Endothelial cell of umbilical vein (primary cell): Measurements from ENCODE around the gene RPUSD4. TPM values are rescaled to one million over a fixed set of nuclear protein-coding genes. Genes with fewer than 3 reads are reported as not detected.

ENCODE experiments used
- BruUV-seq: library from RNA; stranded (reverse); fragments of 400-500 nt; replicated peaks from 2 replicates; lab custom pipeline; 2021; lab: Mats Ljungman, UMichigan
- CTCF ChIA-PET: fragments of 300-600, 350-600 bp; sonication (Branson Sonifier 250); formaldehyde crosslinking; loops from one replicate; lab custom pipeline; 2021; ENCODE audit warnings: antibody characterized with exemption, inconsistent platforms; lab: Charles Lee
- POLR2A ChIA-PET: fragments of 300-600, 350-600 bp; sonication (Branson Sonifier 250); formaldehyde crosslinking; loops from one replicate; lab custom pipeline; 2021; ENCODE audit warnings: antibody characterized with exemption, inconsistent platforms; lab: Charles Lee
- DNase-seq: peaks from one replicate; pipeline ENCODE4 v3.0.0-alpha.2; 2011; ENCODE audit warnings: low read depth, low spot score
- FAIRE-seq: peaks from 2 replicates; lab custom pipeline; 2011; peaks lifted over from hg19 to GRCh38; lab: Jason Lieb, UNC
- H2AFZ ChIP-seq: 2 replicates; pipeline ENCODE4 v1.6.0; 2012; ENCODE audit warnings: low read depth, low read length, control low read depth, inconsistent platforms
- H3K27ac ChIP-seq: 2 replicates; pipeline ENCODE4 v1.5.1; 2011; ENCODE audit warnings: low read depth, mild to moderate bottlenecking, control low read depth, low read length, moderate library complexity; ENCODE audit not compliant: insufficient read depth
- H3K27me3 ChIP-seq, 2 experiments: 2 replicates each; pipeline versions ENCODE4 v1.6.0 to v1.6.1; 2011; ENCODE audit warnings: low read length in 2 of 2, mixed read lengths in 1 of 2; ENCODE audit not compliant: control insufficient read depth in 2 of 2, insufficient read depth in 2 of 2
- H3K36me3 ChIP-seq, 2 experiments: 2 replicates in 1 of 2; 3 replicates in 1 of 2; pipeline ENCODE4 v1.5.1; 2011; ENCODE audit warnings: low read length in 2 of 2, mild to moderate bottlenecking in 1 of 2, moderate library complexity in 1 of 2; ENCODE audit not compliant: control insufficient read depth in 2 of 2, insufficient read depth in 2 of 2; ENCODE audit errors: extremely low read depth in 1 of 2
- H3K4me1 ChIP-seq: 3 replicates; pipeline ENCODE4 v1.5.1; 2011; ENCODE audit warnings: mild to moderate bottlenecking, low read length; ENCODE audit not compliant: control insufficient read depth, insufficient read depth; ENCODE audit errors: extremely low read depth
- H3K4me2 ChIP-seq: 2 replicates; pipeline ENCODE4 v1.6.1; 2011; ENCODE audit warnings: low read length, control low read depth, mixed read lengths; ENCODE audit not compliant: insufficient read depth
- H3K4me3 ChIP-seq, 3 experiments: fragments of 200-600 bp in 1 of 3; sonication (generic), shearing (Covaris generic) in 1 of 3; replicated peaks in 1 of 3; 2 replicates each; pipeline ENCODE4 v1.5.1; 2011 to 2016; ENCODE audit warnings: control low read depth in 3 of 3, low read length in 3 of 3, mild to moderate bottlenecking in 2 of 3, inconsistent platforms in 1 of 3, low read depth in 1 of 3, moderate library complexity in 1 of 3; ENCODE audit not compliant: insufficient read depth in 1 of 3
- H3K79me2 ChIP-seq: 2 replicates; pipeline ENCODE4 v1.6.0; 2012; ENCODE audit warnings: low read length, inconsistent platforms; ENCODE audit not compliant: control insufficient read depth, insufficient read depth
- H3K9ac ChIP-seq: replicated peaks from 2 replicates; pipeline ENCODE3; 2011; ENCODE audit warnings: low read length, control low read depth; ENCODE audit not compliant: insufficient read depth; ENCODE audit errors: extremely low read depth
- H3K9me1 ChIP-seq: replicated peaks from 3 replicates; pipeline ENCODE4 v1.6.0; 2011; ENCODE audit warnings: mild to moderate bottlenecking, low read length; ENCODE audit not compliant: control insufficient read depth, insufficient read depth; ENCODE audit errors: extremely low read depth
- H3K9me3 ChIP-seq: replicated peaks from 2 replicates; pipeline ENCODE4 v1.5.1; 2012; ENCODE audit warnings: low read length, inconsistent platforms; ENCODE audit not compliant: control insufficient read depth, insufficient read depth
- H4K20me1 ChIP-seq: replicated peaks from 2 replicates; pipeline ENCODE3; 2011; ENCODE audit warnings: mild to moderate bottlenecking, low read length; ENCODE audit not compliant: control insufficient read depth, insufficient read depth; ENCODE audit errors: extremely low read depth
- EZH2 ChIP-seq: IDR thresholded peaks from 2 replicates; pipeline ENCODE4 v1.6.1; 2012; ENCODE audit warnings: borderline replicate concordance, low read depth, mild to moderate bottlenecking, moderate library complexity, low read length, inconsistent platforms; ENCODE audit not compliant: severe bottlenecking
- FOS ChIP-seq: IDR thresholded peaks from 2 replicates; pipeline ENCODE4 v1.6.1; 2011; ENCODE audit warnings: mild to moderate bottlenecking, low read length, moderate library complexity, borderline replicate concordance; ENCODE audit not compliant: insufficient read depth
- GATA2 ChIP-seq: IDR thresholded peaks from 2 replicates; pipeline ENCODE4 v1.7.0; 2011; ENCODE audit warnings: low read depth, mild to moderate bottlenecking, moderate library complexity, mixed read lengths, low read length; ENCODE audit not compliant: insufficient read length, insufficient read depth
- JUN ChIP-seq: IDR thresholded peaks from 2 replicates; pipeline ENCODE4 v1.6.1; 2011; ENCODE audit warnings: borderline replicate concordance, low read depth; ENCODE audit not compliant: insufficient read length, insufficient read depth
- MYC ChIP-seq: IDR thresholded peaks from one replicate; pipeline ENCODE4 v1.6.1; 2011; ENCODE audit warnings: mild to moderate bottlenecking, low read depth, low read length
- POLR2A ChIP-seq: IDR thresholded peaks from 2 replicates; pipeline ENCODE4 v1.6.1; 2012; ENCODE audit warnings: low read depth, mild to moderate bottlenecking, control low read depth, low read length
- POLR2AphosphoS5 ChIP-seq: IDR thresholded peaks from 2 replicates; pipeline ENCODE4 v1.6.1; 2012; ENCODE audit warnings: low read depth, mild to moderate bottlenecking, control low read depth, low read length, moderate library complexity; ENCODE audit not compliant: insufficient read depth
- dilution Hi-C: fragments of 300-500 bp; cut with MboI; formaldehyde crosslinking; loops from one replicate; pipeline ENCODE4 v1.15.0; 2019; ENCODE audit warnings: low sequenced_read_pairs; ENCODE audit not compliant: extremely low pct_ligation_motif_present
- intact Hi-C: fragments of 100-400 bp; cut with micrococcal nuclease; formaldehyde crosslinking; loops from one replicate; pipeline ENCODE4 v1.10.0; 2022
- polyA plus RNA-seq, 4 experiments: library from polyadenylated mRNA; depleted of rRNA in 3 of 4; stranded (reverse) in 3 of 4; unstranded in 1 of 4; fragments of >200 nt; gene quantifications; 2 replicates each; pipeline versions ENCODE4 v1.2.1 to v1.2.3, GENCODE V29; 2011 to 2012; ENCODE audit warnings: missing spikeins in 1 of 4
- total RNA-seq: library from RNA; stranded (reverse); gene quantifications from 2 replicates; pipeline ENCODE4 v1.2.3, GENCODE V29; 2021
- TF ChIP-seq, protein P1 (sequence below), 2 donors: IDR thresholded peaks; 1 replicate in 1 of 2; 2 replicates in 1 of 2; pipeline ENCODE4 v1.5.1; 2011; ENCODE audit warnings: low read length in 2 of 2, mild to moderate bottlenecking in 2 of 2, moderate library complexity in 2 of 2, control low read depth in 1 of 2, inconsistent platforms in 1 of 2, low read depth in 1 of 2; ENCODE audit not compliant: insufficient read depth in 1 of 2; ENCODE audit errors: extremely low read depth in 1 of 2
- TF ChIP-seq, protein P2 (sequence below): IDR thresholded peaks from 2 replicates; pipeline ENCODE4 v1.6.1; 2011; ENCODE audit not compliant: insufficient read depth, insufficient read length

RPUSD4 gene
- total and polyA plus RNA-seq, 2 donors (not counting 3 experiments of a cell fraction or from before 2014, with no cell fraction given), result 37.8 to 40.8 TPM

DNA sequence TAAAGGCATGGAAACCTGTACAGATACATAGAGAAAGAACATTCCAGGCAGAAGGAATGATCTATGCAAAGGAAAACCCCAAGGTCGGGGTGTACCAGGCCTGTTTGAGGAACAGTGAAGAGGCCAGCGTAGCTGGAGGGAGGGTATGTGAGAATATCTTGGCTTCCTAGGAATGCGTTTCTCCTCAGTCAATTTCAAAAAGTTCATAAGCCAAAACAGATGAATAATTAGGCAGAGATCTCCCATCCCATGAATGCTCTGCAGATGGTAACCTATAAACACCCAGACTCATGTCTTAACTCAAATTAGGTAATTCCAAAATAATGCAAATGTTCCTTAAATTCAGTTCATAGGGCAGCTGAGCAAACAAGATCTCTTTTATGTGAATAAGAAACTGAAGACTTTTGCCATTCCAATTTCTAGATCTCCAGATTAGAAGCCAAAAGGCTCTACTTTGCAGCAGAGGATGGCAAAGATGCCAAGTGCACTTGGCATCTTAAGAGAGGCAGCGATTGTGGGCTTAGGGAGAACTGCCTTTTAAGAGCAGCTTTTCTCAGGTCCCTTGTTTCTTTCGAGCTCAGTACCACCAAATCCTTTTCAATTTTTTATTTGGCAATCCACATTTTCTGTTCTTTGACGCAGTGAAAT is 13.3 kb upstream of the RPUSD4 start:
- DNase-seq (no peak), FAIRE-seq (no peak)
- ChIA-PET CTCF (interaction anchor here (1.4 kb wide), 1 partner anchor 13 kb away, joined by 4 read pairs; the partner anchor contains the start of gene FAM118B), POLR2A (no interaction called here)
- H4K20me1 ChIP-seq, result peaks cover 3% of the 10 kb centered on the region
- dilution Hi-C loops, result no loop called here
- H3K36me3 ChIP-seq, result no peaks in the 10 kb centered on the region
- no peaks in the 10 kb centered on the region for H3K27me3 ChIP-seq
- no peak overlapping the region for H2AFZ ChIP-seq
- TF ChIP-seq, protein P1, sequence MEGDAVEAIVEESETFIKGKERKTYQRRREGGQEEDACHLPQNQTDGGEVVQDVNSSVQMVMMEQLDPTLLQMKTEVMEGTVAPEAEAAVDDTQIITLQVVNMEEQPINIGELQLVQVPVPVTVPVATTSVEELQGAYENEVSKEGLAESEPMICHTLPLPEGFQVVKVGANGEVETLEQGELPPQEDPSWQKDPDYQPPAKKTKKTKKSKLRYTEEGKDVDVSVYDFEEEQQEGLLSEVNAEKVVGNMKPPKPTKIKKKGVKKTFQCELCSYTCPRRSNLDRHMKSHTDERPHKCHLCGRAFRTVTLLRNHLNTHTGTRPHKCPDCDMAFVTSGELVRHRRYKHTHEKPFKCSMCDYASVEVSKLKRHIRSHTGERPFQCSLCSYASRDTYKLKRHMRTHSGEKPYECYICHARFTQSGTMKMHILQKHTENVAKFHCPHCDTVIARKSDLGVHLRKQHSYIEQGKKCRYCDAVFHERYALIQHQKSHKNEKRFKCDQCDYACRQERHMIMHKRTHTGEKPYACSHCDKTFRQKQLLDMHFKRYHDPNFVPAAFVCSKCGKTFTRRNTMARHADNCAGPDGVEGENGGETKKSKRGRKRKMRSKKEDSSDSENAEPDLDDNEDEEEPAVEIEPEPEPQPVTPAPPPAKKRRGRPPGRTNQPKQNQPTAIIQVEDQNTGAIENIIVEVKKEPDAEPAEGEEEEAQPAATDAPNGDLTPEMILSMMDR (IDR thresholded peaks at IDR 0.05; ENCODE audit: extremely low read depth in 1 of 2, insufficient read depth in 1 of 2, low read depth in 1 of 2, low read length in 2 of 2), result no peak
- TF ChIP-seq GATA2 (no peak), POLR2A (no peak), EZH2 (no peak), MYC (no peak), POLR2AphosphoS5 (no peak), JUN (no peak), FOS (no peak)
- TF ChIP-seq, protein P2, sequence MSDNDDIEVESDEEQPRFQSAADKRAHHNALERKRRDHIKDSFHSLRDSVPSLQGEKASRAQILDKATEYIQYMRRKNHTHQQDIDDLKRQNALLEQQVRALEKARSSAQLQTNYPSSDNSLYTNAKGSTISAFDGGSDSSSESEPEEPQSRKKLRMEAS, result no peak
- peaks cover 3% of the 10 kb centered on the region for H3K4me1 ChIP-seq
- intact Hi-C loops, result no loop called here
- BruUV-seq, result no TSS peak
- no peaks in the 10 kb centered on the region for H3K9me1 ChIP-seq
- H3K4me2 ChIP-seq, result no peak overlapping the region
- no peak overlapping the region for H3K27ac ChIP-seq
- no peak overlapping the region for H3K9ac ChIP-seq
- no peak overlapping the region for H3K4me3 ChIP-seq
- H3K9me3 ChIP-seq, result no peaks in the 10 kb centered on the region
- H3K79me2 ChIP-seq, result peaks cover 44% of the 10 kb centered on the region
